Brain microvascular endothelial cell (primary cell): Measurements from ENCODE around the gene SUDS3.

Experiments
- DNase-seq: peaks from one replicate; pipeline ENCODE4 v3.0.0-alpha.2; 2020
- H3K27ac ChIP-seq: fragments of 250-450 bp; sonication (Bioruptor Pico); 2 replicates; pipeline ENCODE4 v1.5.1; 2020; ENCODE audit warnings: mild to moderate bottlenecking, moderate library complexity
- H3K27me3 ChIP-seq: fragments of 250-450 bp; sonication (Bioruptor Pico); replicated peaks from 2 replicates; pipeline ENCODE4 v1.5.1; 2020; ENCODE audit warnings: mild to moderate bottlenecking
- H3K36me3 ChIP-seq: fragments of 250-450 bp; sonication (Bioruptor Pico); replicated peaks from 2 replicates; pipeline ENCODE4 v1.5.1; 2020; ENCODE audit warnings: mild to moderate bottlenecking
- H3K4me3 ChIP-seq: 2 replicates; pipeline ENCODE4 v1.5.1; 2011; ENCODE audit warnings: low read depth, mild to moderate bottlenecking, control low read depth, low read length, moderate library complexity
- CTCF ChIP-seq: IDR thresholded peaks from 2 replicates; pipeline ENCODE4 v1.5.1; 2011; ENCODE audit warnings: low read depth, mild to moderate bottlenecking, moderate library complexity, low read length, control low read depth, inconsistent platforms; ENCODE audit errors: missing control alignments
- in situ Hi-C: cut with HindIII; loops from 2 replicates; pipeline ENCODE4 v1.10.0; 2017; ENCODE audit warnings: low sequenced_read_pairs, low pct_ligation_motif_present

SUDS3 gene, protein sequence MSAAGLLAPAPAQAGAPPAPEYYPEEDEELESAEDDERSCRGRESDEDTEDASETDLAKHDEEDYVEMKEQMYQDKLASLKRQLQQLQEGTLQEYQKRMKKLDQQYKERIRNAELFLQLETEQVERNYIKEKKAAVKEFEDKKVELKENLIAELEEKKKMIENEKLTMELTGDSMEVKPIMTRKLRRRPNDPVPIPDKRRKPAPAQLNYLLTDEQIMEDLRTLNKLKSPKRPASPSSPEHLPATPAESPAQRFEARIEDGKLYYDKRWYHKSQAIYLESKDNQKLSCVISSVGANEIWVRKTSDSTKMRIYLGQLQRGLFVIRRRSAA

GRCh38 chr12:118376089-118377020 is at the start of gene SUDS3:
SUDS3 (plus strand) TSS chr12:118376555; CDS start chr12:118376692, 137 bp downstream.
- Histone ChIP-seq H3K27ac (peak within 1 kb of the TSS; percentile 95), H3K36me3 (peaks cover 13% of the 10 kb centered on the region), H3K27me3 (no peaks in the 10 kb centered on the region), H3K4me3 (peak within 1 kb of the TSS; percentile 84)
- peak; percentile 75 for DNase-seq
- in situ Hi-C loops: no loop called here
- peak; percentile 98 for TF ChIP-seq CTCF

GRCh38 chr12:118326991-118327390 is 49.4 kb upstream of the SUDS3 start:
- Histone ChIP-seq H3K4me3 (no peak overlapping the region), H3K36me3 (no peaks in the 10 kb centered on the region), H3K27me3 (no peaks in the 10 kb centered on the region), H3K27ac (no peak overlapping the region)
- in situ Hi-C loops: no loop called here
- no peak for DNase-seq
- no peak for TF ChIP-seq CTCF

- H3K36me3 ChIP-seq: no peaks in the 10 kb centered on the region
- H3K27ac ChIP-seq: no peak overlapping the region
- in situ Hi-C loops: no loop called here
- H3K4me3 ChIP-seq: no peak overlapping the region
- DNase-seq: no peak
- TF ChIP-seq CTCF: no peak
- no peaks in the 10 kb centered on the region for H3K27me3 ChIP-seq
Measured at GRCh38 chr12:118327391-118327790, 49.0 kb upstream of the SUDS3 start.

DNA sequence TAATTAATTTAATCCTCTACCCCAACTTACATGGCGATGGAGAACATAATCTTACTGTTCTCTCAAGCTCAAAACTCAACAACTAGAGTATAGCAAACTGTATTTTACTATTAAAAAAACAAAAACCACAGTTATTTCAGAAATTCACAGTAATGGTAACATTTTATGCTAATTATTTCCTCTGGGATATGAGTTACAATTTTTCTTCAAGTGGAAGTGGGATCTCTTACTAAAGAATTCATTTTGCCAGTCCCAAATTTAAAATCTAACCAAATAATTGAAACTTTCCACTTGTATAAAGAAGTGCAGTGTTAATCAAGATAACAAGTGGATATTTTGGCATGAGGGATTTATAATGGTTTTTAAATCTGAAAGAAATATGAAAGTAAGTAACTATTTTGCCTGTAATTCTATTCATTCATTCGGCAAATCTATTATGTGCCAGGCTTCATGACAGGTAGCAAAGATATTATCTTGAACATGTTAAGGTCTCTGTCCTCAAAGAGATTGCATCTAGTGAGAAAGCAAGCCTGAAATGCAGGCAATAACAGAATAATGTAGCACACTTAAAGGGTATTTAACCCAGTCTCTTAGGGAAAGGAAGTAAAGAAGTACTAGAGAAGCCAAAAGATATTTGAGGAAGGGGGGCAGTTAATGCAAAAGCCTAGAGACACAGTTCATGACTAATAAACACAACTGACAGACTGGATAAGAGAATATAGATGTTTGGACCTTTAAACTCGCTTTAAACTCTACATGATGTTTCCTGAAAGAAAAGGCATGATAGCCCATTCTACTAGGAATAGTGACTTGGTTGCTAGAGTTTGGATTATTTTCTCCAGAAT is 47.6 kb upstream of the SUDS3 start:
- no peaks in the 10 kb centered on the region for H3K27me3 ChIP-seq
- no peaks in the 10 kb centered on the region for H3K36me3 ChIP-seq
- H3K27ac ChIP-seq: no peak overlapping the region
- no peak overlapping the region for H3K4me3 ChIP-seq
- DNase-seq: no peak
- in situ Hi-C loops: no loop called here
- TF ChIP-seq CTCF: no peak

DNA sequence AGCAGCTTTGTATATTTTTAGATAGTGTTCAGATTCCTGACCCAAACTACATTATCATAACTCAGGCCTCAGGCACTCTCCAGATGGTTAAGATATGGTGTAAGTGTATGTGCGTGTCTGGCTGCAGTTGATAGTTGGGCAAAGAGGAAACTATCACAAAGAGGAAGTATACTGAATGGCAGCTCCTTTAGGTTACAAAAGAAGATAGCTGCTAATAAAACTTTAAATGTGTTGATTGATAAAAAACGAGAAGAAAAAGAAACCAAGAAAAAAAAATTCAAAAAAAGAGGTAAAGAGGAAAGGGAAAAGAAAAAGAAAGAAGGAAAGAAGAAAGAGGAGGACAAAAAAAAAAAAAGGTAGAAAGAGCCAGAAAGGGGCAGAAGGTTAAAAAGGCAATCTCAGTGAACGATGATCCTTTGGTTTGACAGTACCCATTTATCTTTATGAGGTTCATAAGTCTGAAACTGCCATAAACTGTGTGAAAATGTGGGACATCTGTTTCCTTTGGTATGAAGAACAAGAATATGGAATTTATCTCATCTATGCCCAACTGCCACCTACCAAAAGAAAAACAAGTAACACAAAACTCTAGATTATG is 45.8 kb upstream of the SUDS3 start:
- peak; percentile 68 for DNase-seq
- Histone ChIP-seq H3K27me3 (no peaks in the 10 kb centered on the region), H3K27ac (peak overlapping the region; percentile 53), H3K36me3 (no peaks in the 10 kb centered on the region), H3K4me3 (no peak overlapping the region)
- TF ChIP-seq CTCF: no peak
- in situ Hi-C loops: no loop called here
